NCI-H345 treated with DMSO at 0.1 percent for 48 hours (cell line): ENCODE data around the gene SKA1.

ENCODE experiments used
- DNase-seq: peaks from one replicate; lab custom pipeline; 2025; ENCODE audit not compliant: unreplicated experiment; lab: John Stamatoyannopoulos, UW

SKA1 gene, protein sequence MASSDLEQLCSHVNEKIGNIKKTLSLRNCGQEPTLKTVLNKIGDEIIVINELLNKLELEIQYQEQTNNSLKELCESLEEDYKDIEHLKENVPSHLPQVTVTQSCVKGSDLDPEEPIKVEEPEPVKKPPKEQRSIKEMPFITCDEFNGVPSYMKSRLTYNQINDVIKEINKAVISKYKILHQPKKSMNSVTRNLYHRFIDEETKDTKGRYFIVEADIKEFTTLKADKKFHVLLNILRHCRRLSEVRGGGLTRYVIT

GRCh38 chr18:50374753-50375391 lies at the start of gene SKA1:
Gene SKA1, plus strand, starts transcription at chr18:50375046. Its CDS starts 785 bp downstream, at chr18:50375831.
- DNase-seq, result peak; percentile 82

- no peak for DNase-seq
Measured at GRCh38 chr18:50327983-50328382, 46.9 kb upstream of the SKA1 start.

- DNase-seq, result no peak
Measured at GRCh38 chr18:50330176-50330575, 44.7 kb upstream of the SKA1 start.

DNA sequence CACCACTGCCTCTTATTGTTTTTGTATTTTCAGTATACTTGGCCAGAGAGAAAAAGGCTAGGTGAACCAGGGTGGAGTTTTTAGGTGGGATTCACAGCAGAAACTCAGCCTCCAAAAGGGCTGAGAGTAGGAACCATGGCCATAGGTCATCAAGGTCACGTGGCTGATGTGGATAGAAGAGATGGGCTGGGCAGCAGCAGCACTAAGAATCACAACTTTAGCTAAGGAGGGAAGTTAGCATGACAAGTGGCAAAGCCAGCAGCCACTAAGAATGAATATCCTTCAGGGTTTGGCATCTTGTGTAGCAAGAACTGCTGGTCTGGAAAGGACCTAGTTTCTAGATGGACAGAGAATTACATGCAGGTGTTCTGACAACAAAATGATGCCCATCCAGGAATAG lies 43.2 kb upstream of the SKA1 start:
- DNase-seq, result no peak

GRCh38 chr18:50334546-50335152 lies 40.2 kb upstream of the SKA1 start:
- DNase-seq, result no peak

- DNase-seq, result no peak
Measured at GRCh38 chr18:50338122-50338521, 36.7 kb upstream of the SKA1 start.

- no peak for DNase-seq
Measured at GRCh38 chr18:50338715-50339114, 36.1 kb upstream of the SKA1 start.

GRCh38 chr18:50340078-50340477 lies 34.8 kb upstream of the SKA1 start:
- no peak for DNase-seq

GRCh38 chr18:50341443-50341842 lies 33.4 kb upstream of the SKA1 start:
- DNase-seq, result no peak

DNA sequence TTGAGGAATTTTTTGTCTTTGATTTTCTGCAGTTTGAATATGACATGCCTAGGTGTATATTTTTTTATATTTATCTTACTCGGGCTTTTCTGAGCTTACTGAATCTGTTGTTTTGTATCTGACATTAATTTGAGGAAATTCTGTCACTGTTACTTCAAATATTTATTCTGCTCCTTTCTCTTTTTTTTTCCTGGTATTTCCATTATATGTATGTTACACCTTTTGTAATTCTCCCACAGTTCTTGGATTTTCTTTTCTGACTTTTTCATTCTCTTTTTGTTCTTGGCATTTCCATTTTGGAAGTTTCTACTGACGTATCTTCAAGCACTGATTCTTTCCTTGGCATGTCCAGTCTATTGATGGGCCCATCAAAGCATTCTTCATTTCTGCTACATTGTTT lies 24.1 kb upstream of the SKA1 start:
- DNase-seq, result no peak

DNA sequence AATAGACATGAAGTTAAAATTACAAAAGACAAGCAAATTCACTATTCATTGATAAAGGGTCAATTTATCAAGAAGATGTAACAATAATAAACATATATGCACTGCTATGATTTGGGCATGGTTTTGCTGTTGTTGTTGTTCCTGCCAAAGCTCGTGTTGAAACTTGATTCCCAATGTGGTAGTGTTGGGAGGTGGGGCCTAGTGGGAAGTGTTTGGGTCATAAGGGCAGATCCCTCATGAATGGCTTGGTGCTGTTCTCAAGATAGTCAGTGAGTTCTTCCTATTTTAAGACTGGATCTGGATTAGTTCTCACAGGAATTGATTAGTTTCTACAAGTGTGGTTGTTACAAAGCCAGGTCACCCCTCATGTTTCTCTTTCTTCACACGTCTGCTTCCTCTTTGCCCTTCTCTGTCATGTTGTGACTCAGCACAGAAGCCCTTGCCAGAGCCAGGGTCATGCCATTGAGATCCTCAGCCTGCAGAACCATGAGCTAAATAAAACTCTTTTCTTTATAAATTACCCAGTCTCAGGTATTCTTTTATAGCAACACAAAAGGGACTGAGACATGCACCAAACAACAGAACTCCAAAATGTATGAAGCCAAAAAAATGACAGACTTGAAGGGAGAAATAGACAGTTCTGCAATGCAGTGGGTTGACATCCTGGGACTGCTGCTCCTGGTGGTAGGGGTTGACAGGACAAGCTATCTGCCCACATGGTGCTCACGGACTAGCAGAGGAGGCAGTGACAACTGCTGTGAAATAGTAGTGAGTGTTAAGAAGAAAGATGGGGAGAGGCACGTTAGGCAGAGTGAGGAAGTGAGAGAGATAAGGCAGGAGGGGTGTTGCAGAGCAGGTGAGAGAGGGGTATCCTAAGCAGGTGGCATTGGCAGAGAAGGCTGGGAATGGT lies 18.6 kb upstream of the SKA1 start:
- no peak for DNase-seq

GRCh38 chr18:50358844-50359243 lies 16.0 kb upstream of the SKA1 start:
- DNase-seq, result no peak

- DNase-seq, result no peak
Measured at GRCh38 chr18:50359806-50360205, 15.0 kb upstream of the SKA1 start.

DNA sequence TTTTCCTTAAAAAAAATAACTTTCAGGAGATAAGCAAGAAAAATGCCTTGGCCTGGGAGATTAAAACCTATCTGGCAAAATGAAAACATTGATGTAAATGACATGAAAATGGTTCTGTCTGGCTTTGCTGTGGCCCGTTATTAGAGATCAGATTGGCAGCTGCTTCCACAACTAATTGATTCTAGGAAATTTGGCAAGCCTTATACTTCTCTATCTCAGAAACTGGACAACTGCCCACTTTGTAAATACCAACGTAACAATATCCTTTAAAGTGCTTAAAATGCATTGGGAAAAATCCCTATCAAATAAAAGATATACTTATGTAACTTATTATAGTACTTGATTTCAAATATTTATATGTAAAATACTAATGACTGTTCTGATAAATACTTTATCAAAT lies 14.2 kb upstream of the SKA1 start:
- no peak for DNase-seq

- no peak for DNase-seq
Measured at GRCh38 chr18:50369672-50370071, 5.2 kb upstream of the SKA1 start.

DNA sequence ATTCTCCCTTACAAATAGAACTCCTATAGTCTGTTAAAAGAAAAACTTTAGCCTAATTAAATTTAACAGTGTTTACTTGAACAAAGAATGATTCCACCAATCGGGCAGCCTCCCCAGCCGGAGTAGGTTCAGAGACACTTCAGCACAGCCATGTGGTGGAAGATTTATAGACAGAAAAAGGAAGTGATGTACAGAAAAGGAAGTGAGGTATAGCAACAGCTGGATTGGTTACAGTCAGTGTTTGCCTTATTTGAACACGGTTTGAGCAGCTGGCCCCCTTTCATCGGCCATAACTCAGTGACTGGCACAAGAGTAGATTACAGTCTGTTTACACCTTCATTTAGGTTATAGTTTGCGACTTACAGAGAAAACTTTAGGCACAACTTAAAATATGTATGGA lies 2.1 kb upstream of the SKA1 start:
- DNase-seq, result no peak

- DNase-seq, result no peak
Measured at GRCh38 chr18:50373561-50374219, 1.2 kb upstream of the SKA1 start.

GRCh38 chr18:50374220-50374752 lies 560 bp upstream of the SKA1 start:
- DNase-seq, result no peak

GRCh38 chr18:50377061-50377798 lies 2.4 kb downstream of the SKA1 start:
- DNase-seq, result no peak

GRCh38 chr18:50388988-50389387 lies 14.1 kb downstream of the SKA1 start:
- DNase-seq, result no peak
